Upper lobe of left lung (tissue), 4 donors: ENCODE data around the gene PKNOX2.

ENCODE experiments used
- CTCF ChIP-seq, 6 experiments: fragments of 450-650 bp in 4 of 6; fragments of 200-600 bp in 2 of 6; sonication (generic) in 2 of 6; IDR thresholded peaks; one replicate each; pipeline ENCODE4 v1.5.1; 2016 to 2019; ENCODE audit warnings: antibody characterized with exemption in 6 of 6
- EP300 ChIP-seq, 4 donors: sonication (generic); formaldehyde crosslinking; IDR thresholded peaks; one replicate each; pipeline ENCODE4 v1.5.1; 2017; ENCODE audit warnings: antibody characterized with exemption in 4 of 4, control low read depth in 2 of 4
- POLR2A ChIP-seq, 4 donors: fragments of 450-650 bp; IDR thresholded peaks; one replicate each; pipeline ENCODE4 v1.5.1; 2016 to 2017; ENCODE audit warnings: antibody characterized with exemption in 4 of 4, mild to moderate bottlenecking in 2 of 4
- POLR2AphosphoS5 ChIP-seq, 2 donors: sonication (generic); formaldehyde crosslinking; IDR thresholded peaks; one replicate each; pipeline ENCODE4 v1.5.1; 2017; ENCODE audit warnings: antibody characterized with exemption in 2 of 2

GRCh38 chr11:125371431-125371935 lies 206.9 kb downstream of the PKNOX2 start:
- no peak for TF ChIP-seq POLR2AphosphoS5 (IDR thresholded peaks at IDR 0.05)
- TF ChIP-seq CTCF (IDR thresholded peaks at IDR 0.05) = no peak
- TF ChIP-seq POLR2A (IDR thresholded peaks at IDR 0.05) = no peak
- TF ChIP-seq EP300 (IDR thresholded peaks at IDR 0.05) = no peak
